ENCODE results near the gene ZMIZ2.
"Not testable (repeated sequence)": the region's sequence is repeated elsewhere in the genome, so short reads cannot be mapped to it uniquely, and the experiment has no call there.

- TF ChIP-seq CTCF, POLR2A (IDR thresholded peaks at IDR 0.05): not testable (repeated sequence)
Observed at GRCh38 chr7:44699598-44699997, 49.0 kb upstream of the ZMIZ2 start.

Data from thyroid gland (tissue), 4 donors.